Measurements from ENCODE around the gene IL19. TPM values are rescaled to one million over a fixed set of nuclear protein-coding genes. Genes with fewer than 3 reads are reported as not detected.
"Not testable (repeated sequence)": the region's sequence is repeated elsewhere in the genome, so short reads cannot be mapped to it uniquely, and the experiment has no call there.

Gene IL19
- total RNA-seq, 1 donor from 2014 or later: not detected

DNA sequence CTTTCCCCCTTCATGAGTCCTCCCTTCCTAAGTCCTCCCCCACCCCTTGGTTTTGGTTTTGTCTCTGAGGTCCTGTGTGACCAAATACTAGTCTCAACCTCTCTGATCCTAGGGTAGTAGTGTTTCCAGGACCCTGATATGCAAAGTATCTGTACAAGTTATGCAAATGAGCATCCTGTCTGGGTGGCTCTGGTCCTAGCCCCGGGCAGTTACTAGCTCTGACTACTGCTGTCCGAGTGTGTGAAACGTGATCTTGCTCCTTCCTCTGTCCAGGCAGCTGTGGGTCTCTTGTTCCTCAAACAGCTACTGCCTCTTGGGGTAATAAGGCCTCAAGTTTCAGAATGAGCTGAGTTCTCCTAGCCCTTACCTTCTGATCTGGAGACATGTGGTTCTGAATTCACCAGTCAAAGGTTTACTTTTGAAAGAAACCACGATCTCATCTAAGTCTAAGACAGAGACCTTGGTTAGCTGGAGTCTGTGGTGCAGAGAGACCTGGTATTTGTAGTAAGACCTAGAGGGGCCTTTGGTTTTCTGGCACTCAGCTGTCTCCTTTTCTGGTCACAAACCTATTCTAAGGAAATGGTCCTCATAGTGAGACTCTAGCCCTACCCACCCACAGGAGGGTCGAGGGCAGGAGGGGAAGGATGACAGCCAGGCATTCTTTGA, 31.0 kb upstream of the IL19 start:
- no peak for DNase-seq (ENCODE audit: low read depth in 2 of 2)

DNA sequence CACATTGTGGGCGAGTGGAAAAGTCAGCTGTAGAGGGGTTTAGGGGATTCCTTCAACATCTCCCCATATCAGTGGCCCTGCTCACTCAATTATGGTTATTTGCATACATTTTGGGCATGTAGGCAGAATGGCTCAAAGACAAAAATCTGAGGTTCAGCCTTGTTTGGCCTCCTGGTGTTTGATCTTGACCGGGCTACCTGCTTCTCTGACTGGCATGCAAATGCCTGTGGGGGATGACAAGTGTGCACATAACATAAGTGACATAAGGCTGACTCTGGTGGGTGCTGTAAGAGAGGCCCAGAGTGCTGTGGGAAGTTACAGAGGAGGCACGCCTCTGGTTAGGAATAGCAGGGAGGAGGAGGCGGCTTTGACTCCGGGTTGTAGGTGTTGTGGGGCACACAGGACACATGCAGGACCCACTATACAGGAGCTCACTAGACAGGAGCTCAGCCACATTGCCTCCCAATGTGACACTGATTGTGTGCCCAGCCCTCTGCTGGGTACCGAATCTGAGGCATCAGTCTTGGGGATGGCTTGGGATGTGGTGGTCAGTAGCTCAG, 29.4 kb upstream of the IL19 start:
- DNase-seq (ENCODE audit: low read depth in 2 of 2): no peak

DNA sequence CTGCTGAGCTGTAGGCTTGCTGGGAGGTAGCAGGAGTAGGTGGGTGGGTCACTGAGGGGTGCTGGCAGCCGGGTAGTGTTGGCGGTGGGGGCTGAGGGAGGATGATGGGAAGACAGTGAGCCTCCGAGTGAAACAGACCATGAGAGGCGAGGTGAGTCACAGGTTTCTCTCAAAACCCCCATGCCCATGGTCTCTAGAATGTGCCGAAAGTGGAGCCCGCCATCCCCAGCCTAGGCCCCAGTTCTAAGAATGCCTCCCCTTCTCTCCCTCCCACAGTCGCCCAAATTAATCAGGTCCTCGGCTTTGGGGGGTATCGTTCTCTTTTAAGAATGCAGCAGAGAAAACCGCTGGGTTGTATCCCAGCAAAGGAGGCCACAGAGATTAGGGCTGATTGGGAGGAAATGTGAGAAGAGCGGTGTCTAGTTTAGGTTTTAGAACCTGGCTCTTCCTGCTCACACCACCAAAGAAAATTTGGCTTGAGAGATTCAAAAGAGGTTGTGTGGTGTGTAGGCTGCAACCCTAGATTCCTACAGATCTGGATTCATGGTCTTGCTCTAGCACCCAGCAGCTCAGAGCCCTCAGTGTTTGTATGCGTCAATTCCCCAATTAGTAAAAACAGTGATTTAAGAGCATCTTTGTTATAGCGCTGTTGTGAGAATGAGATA, 27.7 kb upstream of the IL19 start:
- no peak for DNase-seq (ENCODE audit: low read depth in 2 of 2)

DNA sequence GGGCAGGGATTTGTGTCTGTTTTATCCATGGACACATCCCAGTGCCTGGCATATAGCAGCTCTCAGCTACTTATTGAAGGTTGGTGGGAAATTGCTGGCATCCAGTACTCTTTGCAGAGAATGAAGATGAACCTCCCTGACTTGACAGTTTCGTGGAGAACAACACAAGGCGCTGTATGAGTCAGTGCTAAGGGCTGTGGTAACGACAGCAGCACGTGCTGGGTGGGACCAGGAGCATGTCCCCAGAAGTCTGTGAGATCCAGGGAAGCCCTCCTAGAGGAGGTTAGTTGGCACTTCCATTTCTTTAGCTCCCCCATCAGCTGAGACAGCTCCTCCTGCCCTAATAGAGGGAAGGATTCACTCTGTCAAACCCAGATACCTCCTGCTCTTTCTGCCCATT, 25.9 kb upstream of the IL19 start:
- DNase-seq (ENCODE audit: low read depth in 2 of 2): no peak

DNA sequence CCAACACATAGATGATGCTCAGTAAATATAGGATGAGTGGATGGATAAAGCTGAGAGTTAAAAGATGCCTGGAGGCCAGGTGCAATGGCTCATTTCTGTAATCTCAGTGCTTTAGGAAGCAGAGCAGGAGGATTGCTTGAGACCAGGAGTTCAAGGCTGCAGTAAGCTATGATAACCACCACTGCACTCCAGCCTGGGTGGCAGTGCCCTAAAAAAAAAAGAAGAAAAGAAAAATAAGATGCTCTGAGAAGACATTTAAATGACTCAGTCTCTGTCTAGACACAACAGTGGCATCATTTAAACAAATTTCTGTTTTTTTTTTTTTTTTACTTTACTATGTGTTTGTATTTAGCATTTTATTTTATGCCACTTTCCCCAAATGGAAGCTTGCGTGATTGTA, 25.3 kb upstream of the IL19 start:
- DNase-seq (ENCODE audit: low read depth in 2 of 2): no peak

DNA sequence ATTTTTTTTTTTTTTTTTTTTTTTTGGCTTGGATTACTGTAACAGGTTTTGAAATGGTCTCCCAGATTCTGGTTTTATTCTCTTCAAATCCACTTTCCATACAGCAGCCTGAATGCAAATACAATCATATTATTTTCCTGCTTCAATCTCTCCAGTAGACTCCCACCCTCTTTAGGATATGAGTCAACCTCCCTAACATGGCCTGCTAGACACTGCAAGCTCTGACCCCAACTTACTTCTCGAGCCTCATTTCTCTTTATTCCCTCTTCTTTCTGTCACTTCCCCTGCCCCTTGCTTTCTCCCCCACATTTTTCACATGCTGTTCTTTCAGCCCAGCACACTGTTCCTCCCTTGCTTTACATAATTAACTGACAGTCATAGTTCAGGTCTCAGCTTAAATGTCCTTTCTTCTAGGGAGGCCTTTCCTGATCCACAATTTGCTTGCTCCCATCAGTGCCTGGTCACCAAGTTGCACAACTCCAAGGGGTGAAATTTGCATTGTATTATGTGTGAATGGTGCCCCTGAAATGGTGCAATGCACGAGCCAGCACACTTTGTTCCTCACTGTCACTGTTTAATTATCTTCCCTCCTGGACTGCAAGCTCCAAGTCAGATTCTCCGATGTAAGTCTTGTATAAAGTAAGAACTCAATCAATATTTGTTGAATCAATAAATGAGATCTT, 22.1 kb upstream of the IL19 start:
- DNase-seq (ENCODE audit: low read depth in 2 of 2): peak in 1 of 2 donors; percentile 17

DNA sequence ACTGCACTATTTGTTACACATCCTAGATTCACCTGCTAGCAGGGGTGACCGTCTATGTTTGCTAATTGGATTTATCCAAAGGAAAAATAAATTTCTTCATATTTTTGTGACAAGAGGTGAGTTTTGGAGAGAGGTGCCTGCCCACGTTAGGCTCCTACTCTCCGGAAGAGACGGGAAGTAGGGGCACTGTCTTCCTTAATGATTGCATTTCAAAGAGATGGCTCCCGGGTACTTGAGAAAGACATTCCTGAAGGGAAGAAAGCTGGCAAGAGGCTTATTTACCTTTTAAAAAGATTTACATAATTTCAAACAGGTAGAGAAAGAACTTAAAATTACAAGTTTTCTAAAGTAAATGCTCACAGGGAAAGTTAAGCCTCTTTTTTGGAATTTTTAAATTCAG, 18.7 kb upstream of the IL19 start:
- DNase-seq (ENCODE audit: low read depth in 2 of 2): no peak

DNA sequence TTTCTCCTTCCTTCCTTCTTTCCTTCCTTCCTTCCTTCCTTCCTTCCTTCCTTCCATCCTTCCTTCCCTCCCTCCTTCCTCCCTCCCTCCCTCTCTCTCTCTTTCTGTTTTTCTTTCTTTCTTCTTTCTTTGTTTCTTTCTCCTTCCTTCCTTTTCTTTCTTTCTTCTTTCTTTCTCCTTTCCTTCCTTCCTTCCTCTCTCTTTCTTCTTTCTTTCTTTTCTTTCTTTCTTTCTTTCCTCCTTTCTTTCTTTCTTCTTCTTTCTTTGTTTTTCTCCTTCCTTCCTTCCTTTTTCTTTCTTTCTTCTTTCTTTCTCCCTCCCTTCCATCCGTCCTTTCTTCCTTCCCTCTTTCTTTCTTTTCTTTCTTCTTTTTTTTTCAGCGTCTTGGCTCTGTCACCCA, 18.1 kb upstream of the IL19 start:
- no peak for DNase-seq (ENCODE audit: low read depth in 2 of 2)

DNA sequence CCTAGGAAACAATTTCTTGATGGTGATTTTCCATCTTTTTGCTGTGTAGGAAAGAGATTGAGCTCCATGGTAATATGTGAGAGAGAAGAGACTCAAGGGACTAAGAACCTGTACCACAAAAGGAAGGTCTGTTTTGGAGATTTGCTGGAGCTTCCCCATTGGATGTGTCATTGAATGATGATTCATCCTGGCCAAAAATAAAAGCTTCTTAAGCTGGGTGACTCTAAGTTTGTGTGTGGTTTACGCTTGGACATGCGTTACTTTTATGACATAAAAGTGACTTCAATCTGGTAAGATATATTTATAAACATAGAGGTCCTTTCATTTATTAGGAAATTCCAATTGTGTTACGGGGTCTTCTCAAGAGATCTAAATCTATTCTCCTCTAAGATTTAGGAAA, 17.4 kb upstream of the IL19 start:
- DNase-seq (ENCODE audit: low read depth in 2 of 2): no peak

DNA sequence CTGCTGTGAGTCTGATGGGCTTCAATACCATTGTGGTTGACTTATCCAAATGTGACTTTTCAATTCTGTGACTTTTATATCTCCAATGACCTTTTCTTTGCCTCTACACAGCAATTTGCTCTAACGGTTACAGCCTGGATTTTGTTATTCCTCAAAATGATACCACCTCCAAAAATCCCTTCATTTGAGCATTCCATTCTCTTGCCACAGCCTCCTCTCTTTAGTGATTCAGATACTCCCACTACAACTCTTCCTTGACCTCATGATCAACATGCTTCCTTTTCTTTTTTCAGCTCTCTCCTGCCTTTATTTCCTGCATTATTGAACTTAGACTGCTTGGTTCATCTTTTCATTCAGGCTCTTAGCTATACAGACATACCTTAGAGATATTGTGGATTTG, 16.6 kb upstream of the IL19 start:
- no peak for DNase-seq (ENCODE audit: low read depth in 2 of 2)

DNA sequence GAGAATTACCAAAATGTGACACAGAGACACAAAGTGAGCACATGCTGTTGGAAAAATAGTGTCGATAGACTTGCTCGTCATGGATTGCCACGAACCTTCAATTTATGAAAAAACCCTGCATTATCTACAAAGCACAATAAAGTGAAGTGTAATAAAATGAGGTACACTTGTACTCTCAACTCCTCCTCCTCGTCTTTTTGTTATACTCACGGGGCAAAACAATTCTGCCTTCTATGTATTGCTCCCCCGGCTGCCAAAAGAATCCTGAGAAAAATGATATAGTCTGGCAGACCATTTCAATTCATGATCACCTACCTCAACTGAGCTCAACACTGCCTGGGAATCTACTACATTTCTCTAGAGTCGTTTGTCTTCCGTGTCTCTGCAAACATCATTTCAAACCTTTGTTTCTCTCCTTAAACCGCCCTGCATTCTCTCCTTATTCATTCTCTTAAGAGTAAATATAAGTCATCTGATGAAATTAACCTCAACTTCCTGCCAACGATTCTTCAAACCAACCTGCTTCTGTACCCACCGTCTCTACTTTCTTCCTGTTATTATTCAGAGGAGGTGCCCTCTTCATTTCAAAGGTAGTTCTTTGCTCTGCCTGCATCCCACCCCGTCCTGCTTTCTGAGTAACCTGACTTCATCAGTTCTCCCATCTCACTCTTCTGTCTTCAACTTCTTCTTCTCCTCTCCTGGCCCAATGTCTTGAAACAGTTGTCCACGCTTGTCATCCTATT, 12.9 kb upstream of the IL19 start:
- DNase-seq (ENCODE audit: low read depth in 2 of 2): no peak

DNA sequence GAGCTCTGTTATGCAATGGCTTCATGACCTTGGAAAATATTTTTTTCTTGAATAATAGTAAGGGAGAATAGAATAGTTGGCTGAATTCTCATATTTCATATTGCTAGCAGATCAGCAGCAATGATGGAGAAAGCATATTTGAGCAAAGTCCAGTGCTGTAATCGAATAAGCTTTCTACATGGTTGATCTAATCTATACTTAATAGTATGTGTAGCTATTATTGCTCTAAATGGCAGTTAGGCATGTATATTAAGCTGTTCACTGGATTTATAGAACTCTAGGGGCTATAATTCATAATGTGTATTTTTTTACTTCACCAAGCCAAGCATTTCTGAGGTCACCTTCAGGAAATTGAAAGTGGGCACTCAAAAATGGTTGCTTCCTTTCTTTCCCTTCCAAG, 10.0 kb upstream of the IL19 start:
- DNase-seq (ENCODE audit: low read depth in 2 of 2): no peak

DNA sequence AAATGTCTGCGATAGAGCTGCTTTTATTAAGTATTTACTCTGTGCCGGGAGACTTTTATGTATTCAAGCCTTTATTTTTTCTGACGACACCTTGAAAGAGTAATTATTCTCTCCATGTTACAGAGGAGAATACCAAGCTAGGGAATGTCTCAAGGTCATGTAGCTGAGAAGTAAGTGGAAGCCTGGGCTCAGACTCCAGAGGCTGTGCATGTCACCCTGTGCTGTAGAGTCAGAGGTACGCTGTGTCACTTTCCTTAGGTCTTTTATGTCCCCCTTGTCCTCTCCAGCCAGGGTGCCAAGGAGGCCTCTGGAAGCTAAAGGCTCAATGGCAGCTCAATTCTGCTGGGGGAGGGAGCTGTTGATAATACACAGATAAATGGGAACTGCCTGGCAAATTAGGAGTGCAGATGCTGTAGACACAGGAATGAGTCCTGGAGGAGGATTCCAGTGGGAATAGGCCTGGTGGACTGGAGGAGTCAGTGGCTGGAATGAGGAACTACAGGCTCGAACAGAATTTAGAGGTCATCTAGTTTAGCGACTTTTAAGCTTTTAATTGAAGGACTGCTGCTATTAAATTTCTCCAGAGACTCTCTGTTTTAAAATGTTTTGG, 9.3 kb upstream of the IL19 start:
- no peak for DNase-seq (ENCODE audit: low read depth in 2 of 2)

DNA sequence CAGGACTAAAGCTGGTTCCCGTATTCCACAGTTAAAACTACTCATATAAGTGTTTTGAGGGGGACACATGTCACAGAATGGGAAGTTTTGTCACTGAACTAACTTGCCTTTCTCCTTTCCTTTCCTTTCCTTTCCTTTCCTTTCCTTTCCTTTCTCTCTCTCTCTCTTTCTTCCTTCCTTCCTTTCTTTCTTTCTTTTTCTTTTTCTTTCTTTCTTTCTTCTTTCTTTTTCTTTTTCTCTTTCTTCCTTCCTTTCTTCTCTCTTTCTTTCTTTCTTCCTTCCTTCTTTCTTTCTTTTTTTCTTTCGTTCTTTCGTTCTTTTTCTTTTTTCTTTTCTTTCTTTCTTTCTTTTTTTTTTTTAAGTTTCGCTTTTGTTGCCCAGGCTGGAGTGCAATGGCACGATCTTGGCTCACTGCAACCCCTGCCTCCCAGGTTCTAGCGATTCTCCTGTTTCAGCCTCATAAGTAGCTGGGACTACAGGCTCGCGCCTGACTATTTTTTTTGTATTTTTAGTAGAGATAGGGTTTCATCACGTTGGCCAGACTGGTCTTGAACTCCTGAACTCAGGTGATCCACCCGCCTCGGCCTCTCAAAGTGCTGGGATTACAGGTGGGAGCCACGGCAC, 7.7 kb upstream of the IL19 start:
- not testable (repeated sequence) for DNase-seq (ENCODE audit: low read depth in 2 of 2)

DNA sequence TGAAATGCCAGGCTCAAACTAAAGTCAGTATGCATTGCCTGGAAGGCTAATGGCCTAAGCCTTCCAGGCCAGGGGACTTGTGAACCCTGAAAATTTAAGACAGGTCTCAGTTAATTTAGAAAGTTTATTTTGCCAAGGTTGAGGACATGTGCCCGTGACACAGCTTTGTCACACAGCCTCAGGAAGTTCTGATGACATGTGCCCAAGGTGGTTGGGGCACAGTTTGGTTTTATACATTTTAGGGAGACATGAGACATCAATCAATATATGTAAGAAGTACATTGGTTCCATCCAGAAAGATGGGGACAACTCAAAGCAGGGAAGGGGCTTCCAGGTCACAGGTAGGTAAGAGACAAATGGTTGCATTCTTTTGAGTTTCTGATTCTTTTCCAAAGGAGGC, 4.8 kb upstream of the IL19 start:
- DNase-seq (ENCODE audit: low read depth in 2 of 2): not testable (repeated sequence)

DNA sequence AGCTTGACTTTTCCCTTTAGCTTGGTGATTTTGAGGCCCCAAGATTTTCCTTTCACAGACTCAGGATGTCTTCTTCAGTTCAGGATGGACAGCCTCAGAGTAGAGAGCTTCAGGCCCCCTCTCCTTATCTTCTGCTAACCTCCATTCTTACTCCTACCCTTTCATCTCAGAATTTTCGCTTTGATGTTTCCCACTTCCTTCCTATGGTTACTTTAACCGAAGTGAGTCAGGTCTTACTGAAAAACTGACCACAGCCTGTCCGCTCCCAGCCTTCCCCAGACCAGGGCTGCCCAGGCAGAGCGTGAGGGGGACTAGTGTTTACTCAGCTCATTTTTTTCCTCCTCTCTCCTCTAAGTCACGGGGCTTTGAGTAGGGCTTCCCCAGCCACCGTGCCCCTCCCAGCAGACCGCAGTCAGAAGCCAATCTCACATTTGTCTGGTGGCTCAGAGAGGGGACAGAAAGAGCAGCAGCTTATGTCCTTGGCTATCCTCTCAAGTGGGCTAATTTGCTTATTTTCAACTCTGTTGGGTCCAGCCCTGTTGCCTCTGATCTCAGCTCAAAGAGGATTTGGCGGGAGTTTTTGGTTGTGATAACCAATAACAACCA, 4.2 kb upstream of the IL19 start:
- DNase-seq (ENCODE audit: low read depth in 2 of 2): peak in 1 of 2 donors; percentile 7

DNA sequence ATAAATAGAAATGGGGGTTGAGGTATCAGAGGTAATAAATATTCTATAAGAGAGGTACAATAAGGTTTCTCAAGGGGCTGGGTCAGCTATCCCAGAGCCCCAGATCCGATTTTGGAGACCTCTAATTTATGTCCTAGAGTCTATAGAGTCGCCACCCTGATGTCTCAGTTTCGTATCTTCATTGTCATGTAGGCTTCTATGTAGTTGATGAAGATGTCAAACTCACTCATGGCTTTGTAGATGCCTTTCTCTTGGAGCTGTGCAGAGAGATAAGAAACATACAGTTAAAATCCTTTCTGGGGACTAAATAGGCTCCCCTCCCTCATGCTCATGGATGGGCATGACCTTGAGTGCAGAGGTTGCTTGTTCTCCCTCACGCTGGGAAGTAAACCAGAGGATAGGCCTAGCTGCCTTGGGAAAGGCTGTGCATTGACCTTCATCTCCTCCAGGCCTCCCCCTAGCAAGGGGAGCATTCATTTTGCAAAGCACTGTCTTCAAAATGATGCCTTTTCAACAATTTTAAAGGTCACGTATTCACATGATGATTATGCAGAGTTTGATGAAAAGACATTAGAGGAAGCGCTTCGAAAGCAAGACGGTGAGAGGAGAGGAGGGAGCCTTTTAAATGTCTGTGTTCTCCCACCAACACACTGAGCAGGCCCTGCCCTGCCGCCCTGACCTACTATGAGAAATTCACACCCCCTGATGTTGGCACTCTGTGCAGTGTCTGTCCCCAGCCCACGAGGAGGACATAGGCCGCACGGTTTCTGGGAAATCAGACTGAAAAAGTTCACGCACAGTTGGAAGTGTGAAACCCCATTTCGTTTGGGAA, 1.9 kb upstream of the IL19 start:
- DNase-seq (ENCODE audit: low read depth in 2 of 2): no peak

DNA sequence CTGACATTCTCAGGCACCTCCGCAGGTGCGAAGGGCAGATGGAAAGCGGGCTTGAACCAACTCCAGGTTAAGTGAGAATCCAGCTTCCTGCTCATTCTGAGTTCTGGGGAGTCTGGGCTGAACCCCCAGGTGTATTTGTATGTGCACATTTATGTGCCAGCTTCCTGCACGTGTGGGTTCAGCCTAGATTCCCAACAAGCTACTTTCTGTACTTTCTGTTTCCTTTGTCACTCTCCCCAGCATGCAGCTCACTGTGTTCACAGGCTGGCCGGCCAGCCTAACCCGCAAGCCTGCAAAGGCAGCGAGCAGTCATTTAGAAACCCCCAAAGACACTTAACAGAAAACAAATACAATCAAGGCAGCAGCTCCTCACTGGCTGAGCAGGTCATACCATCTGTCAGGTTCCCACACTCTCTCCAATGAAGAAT, 1.3 kb upstream of the IL19 start:
- DNase-seq (ENCODE audit: low read depth in 2 of 2): no peak

DNA sequence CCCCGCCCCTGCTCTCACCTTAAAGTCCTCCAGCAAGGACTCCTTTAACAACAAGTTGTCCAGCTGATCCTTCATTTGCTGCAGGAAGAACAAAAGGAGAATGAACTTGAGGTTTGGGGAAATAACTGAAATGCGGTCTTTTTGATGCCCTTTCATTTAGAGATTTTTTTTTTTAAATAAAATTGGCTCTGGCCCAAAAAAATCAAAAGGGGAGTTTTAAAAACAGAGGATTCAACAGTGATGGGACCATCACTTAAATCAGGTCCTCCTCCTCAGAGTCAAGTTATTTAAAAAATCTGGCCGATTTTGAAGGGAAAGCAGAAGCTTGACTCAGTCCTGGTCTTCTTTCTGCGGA, 742 bp downstream of the IL19 start:
- DNase-seq (ENCODE audit: low read depth in 2 of 2): no peak
